Loucy (cell line): ENCODE results near the gene IGSF9B.
"Not testable (repeated sequence)": the region's sequence is repeated elsewhere in the genome, so short reads cannot be mapped to it uniquely, and the experiment has no call there.

Source experiments
- H2AFZ ChIP-seq: fragments of 200-600 bp; sonication (generic); 2 replicates; pipeline ENCODE4 v1.6.0; 2016; ENCODE audit warnings: antibody characterized with exemption, mild to moderate bottlenecking, low read length, moderate library complexity
- H3F3A ChIP-seq: fragments of 200-600 bp; 2 replicates; pipeline ENCODE4 v1.6.0; 2016; ENCODE audit warnings: antibody characterized with exemption, low read depth, mild to moderate bottlenecking
- H3K27me3 ChIP-seq: fragments of 200-600 bp; sonication (generic); 2 replicates; pipeline ENCODE4 v1.6.1; 2014; ENCODE audit warnings: low read length, mild to moderate bottlenecking; ENCODE audit not compliant: insufficient read depth, poor library complexity, severe bottlenecking
- H3K36me3 ChIP-seq: fragments of 200-600 bp; sonication (generic); 2 replicates; pipeline ENCODE4 v1.6.1; 2016; ENCODE audit warnings: low read length; ENCODE audit not compliant: insufficient read depth
- H3K4me1 ChIP-seq: fragments of 200-600 bp; sonication (generic); 2 replicates; pipeline ENCODE4 v1.5.1; 2014; ENCODE audit warnings: low read length, mild to moderate bottlenecking; ENCODE audit not compliant: insufficient read depth, poor library complexity, severe bottlenecking
- H3K4me2 ChIP-seq: fragments of 200-600 bp; sonication (generic); 2 replicates; pipeline ENCODE4 v1.6.0; 2014; ENCODE audit warnings: antibody characterized with exemption, low read length, low read depth, mild to moderate bottlenecking; ENCODE audit not compliant: poor library complexity, severe bottlenecking
- H3K4me3 ChIP-seq: fragments of 200-600 bp; sonication (generic); 2 replicates; pipeline ENCODE4 v1.5.1; 2014; ENCODE audit warnings: low read length, mild to moderate bottlenecking, mixed read lengths; ENCODE audit not compliant: poor library complexity, severe bottlenecking
- H3K79me2 ChIP-seq: fragments of 200-600 bp; sonication (generic); 2 replicates; pipeline ENCODE4 v1.6.1; 2014; ENCODE audit warnings: low read length; ENCODE audit not compliant: insufficient read depth
- H3K9ac ChIP-seq: fragments of 200-600 bp; sonication (generic); 2 replicates; pipeline ENCODE4 v1.6.0; 2014; ENCODE audit warnings: mild to moderate bottlenecking, low read depth, low read length, moderate library complexity; ENCODE audit not compliant: poor library complexity, severe bottlenecking
- H3K9me2 ChIP-seq: fragments of 200-600 bp; sonication (generic); replicated peaks from 2 replicates; pipeline ENCODE4 v1.6.1; 2016; ENCODE audit warnings: low read depth, low read length, mixed read lengths
- H3K9me3 ChIP-seq: fragments of 200-600 bp; sonication (generic); 2 replicates; pipeline ENCODE4 v1.6.1; 2014; ENCODE audit warnings: mild to moderate bottlenecking, antibody characterized with exemption, low read length, low read depth; ENCODE audit not compliant: insufficient read depth
- H4K20me1 ChIP-seq: fragments of 200-600 bp; sonication (generic); 2 replicates; pipeline ENCODE4 v1.6.0; 2014; ENCODE audit warnings: antibody characterized with exemption, low read length, mild to moderate bottlenecking; ENCODE audit not compliant: insufficient read depth, poor library complexity, severe bottlenecking
- CTCF ChIP-seq: fragments of 200-600 bp; sonication (generic); conservative IDR thresholded peaks from 2 replicates; pipeline ENCODE4 v1.5.1; 2014; ENCODE audit warnings: mild to moderate bottlenecking, antibody characterized with exemption, low read length
- EZH2phosphoT487 ChIP-seq: fragments of 200-600 bp; IDR thresholded peaks from 2 replicates; pipeline ENCODE4 v1.6.1; 2018; ENCODE audit warnings: antibody characterized with exemption, mild to moderate bottlenecking, moderate library complexity, borderline replicate concordance

The IGSF9B gene

GRCh38 chr11:133956650-133957633 is at the start of gene IGSF9B:
Gene IGSF9B (minus strand): TSS chr11:133956968. CDS start chr11:133956754, 214 bp downstream.
- TF ChIP-seq EZH2phosphoT487 (no peak), CTCF (no peak)
- H3K4me1 ChIP-seq = no peaks in the 10 kb centered on the region
- H3K9me3 ChIP-seq = no peaks in the 10 kb centered on the region
- H3K4me3 ChIP-seq = peak within 1 kb of the TSS; percentile 57
- peak within 1 kb of the TSS; percentile 76; the same call in 1 of the 2 replicates for H2AFZ ChIP-seq
- no peaks in the 10 kb centered on the region for H3K9me2 ChIP-seq
- H3K9ac ChIP-seq = no peak within 1 kb of the TSS
- H3K4me2 ChIP-seq = no peak within 1 kb of the TSS
- H3K36me3 ChIP-seq = no peaks in the 10 kb centered on the region
- no peaks in the 10 kb centered on the region for H4K20me1 ChIP-seq
- no peaks in the 10 kb centered on the region for H3K79me2 ChIP-seq
- no peaks in the 10 kb centered on the region for H3K27me3 ChIP-seq
- no peaks in the 10 kb centered on the region for H3F3A ChIP-seq

GRCh38 chr11:134004496-134005172 is 47.9 kb upstream of the IGSF9B start:
- no peaks in the 10 kb centered on the region for H3K9me2 ChIP-seq
- H3K79me2 ChIP-seq = no peaks in the 10 kb centered on the region
- no peak overlapping the region for H2AFZ ChIP-seq
- H3K4me2 ChIP-seq = no peak overlapping the region
- no peaks in the 10 kb centered on the region for H3K4me1 ChIP-seq
- H3K27me3 ChIP-seq = no peaks in the 10 kb centered on the region
- H3K9ac ChIP-seq = no peak overlapping the region
- TF ChIP-seq CTCF = no peak
- TF ChIP-seq EZH2phosphoT487 = no peak
- peaks cover 9% of the 10 kb centered on the region; the same call in 1 of the 2 replicates for H3K9me3 ChIP-seq
- H4K20me1 ChIP-seq = no peaks in the 10 kb centered on the region
- H3F3A ChIP-seq = no peaks in the 10 kb centered on the region
- H3K36me3 ChIP-seq = no peaks in the 10 kb centered on the region
- no peak overlapping the region for H3K4me3 ChIP-seq

GRCh38 chr11:134003792-134004495 is 47.2 kb upstream of the IGSF9B start:
- H3K36me3 ChIP-seq = no peaks in the 10 kb centered on the region
- H3F3A ChIP-seq = no peaks in the 10 kb centered on the region
- H3K9ac ChIP-seq = no peak overlapping the region
- H3K79me2 ChIP-seq = no peaks in the 10 kb centered on the region
- H3K4me3 ChIP-seq = no peak overlapping the region
- H3K4me2 ChIP-seq = no peak overlapping the region
- no peaks in the 10 kb centered on the region for H3K4me1 ChIP-seq
- H3K27me3 ChIP-seq = no peaks in the 10 kb centered on the region
- H2AFZ ChIP-seq = no peak overlapping the region
- no peaks in the 10 kb centered on the region for H3K9me2 ChIP-seq
- no peak for TF ChIP-seq CTCF
- no peak for TF ChIP-seq EZH2phosphoT487
- peaks cover 9% of the 10 kb centered on the region; the same call in 1 of the 2 replicates for H3K9me3 ChIP-seq
- no peaks in the 10 kb centered on the region for H4K20me1 ChIP-seq

- H3K36me3 ChIP-seq, H3K9ac ChIP-seq, H3K79me2 ChIP-seq, H3K9me2 ChIP-seq, H3F3A ChIP-seq, H2AFZ ChIP-seq, H3K9me3 ChIP-seq, H3K4me3 ChIP-seq, H4K20me1 ChIP-seq, H3K4me1 ChIP-seq, H3K27me3 ChIP-seq, H3K4me2 ChIP-seq: not testable (repeated sequence)
Observed at GRCh38 chr11:134002819-134003218, 46.1 kb upstream of the IGSF9B start.

GRCh38 chr11:134002338-134002737 is 45.6 kb upstream of the IGSF9B start:
- H3K27me3 ChIP-seq, H2AFZ ChIP-seq, H4K20me1 ChIP-seq, H3K4me1 ChIP-seq, H3K9me3 ChIP-seq, H3K79me2 ChIP-seq, H3K4me2 ChIP-seq, H3F3A ChIP-seq, H3K36me3 ChIP-seq, H3K9me2 ChIP-seq, H3K9ac ChIP-seq, H3K4me3 ChIP-seq: not testable (repeated sequence)
